Testis (tissue), 3 donors: ENCODE data around the gene ERLEC1. TPM values are rescaled to one million over a fixed set of nuclear protein-coding genes. Genes with fewer than 3 reads are reported as not detected.

Source experiments
- DNase-seq: peaks from one replicate; pipeline ENCODE4 v3.0.0-alpha.2; 2019
- H3K27ac ChIP-seq, 2 donors: fragments of 200-600 bp; sonication (generic); one replicate each; pipeline ENCODE4 v1.5.1; 2019
- H3K27me3 ChIP-seq: fragments of 200-600 bp; sonication (generic); one replicate; pipeline ENCODE4 v1.5.1; 2019
- H3K36me3 ChIP-seq: fragments of 200-600 bp; sonication (generic); one replicate; pipeline ENCODE4 v1.5.1; 2017; ENCODE audit warnings: low read depth; ENCODE audit errors: missing control alignments
- H3K4me1 ChIP-seq: fragments of 200-600 bp; sonication (generic); one replicate; pipeline ENCODE4 v1.5.1; 2019
- H3K4me3 ChIP-seq, 2 donors: fragments of 200-600 bp; sonication (generic); one replicate each; pipeline ENCODE4 v1.5.1; 2017 to 2019
- H3K9me3 ChIP-seq: fragments of 200-600 bp; sonication (generic); one replicate; pipeline ENCODE4 v1.5.1; 2017
- POLR2A ChIP-seq: fragments of 450-650 bp; IDR thresholded peaks from one replicate; pipeline ENCODE4 v1.6.1; 2017; ENCODE audit warnings: antibody characterized with exemption, mild to moderate bottlenecking, moderate library complexity
- WGBS, 2 donors: methylation state at CpG; one replicate each; pipeline ENCODE4 v1.1.5; 2018; 5-methylcytosine and 5-hydroxymethylcytosine counted together
- intact Hi-C: fragments of 100-400 bp; cut with DNase I; formaldehyde crosslinking; loops from one replicate; pipeline ENCODE4 v1.15.1; 2023; ENCODE audit warnings: low total_unique reads
- polyA plus RNA-seq: library from polyadenylated mRNA; stranded (reverse); fragments of 350-450 nt; fragmentation: Illumina TruSeq; extraction: RNeasy Lipid Tissue Mini Kit (QIAGEN cat#74804); gene quantifications from one replicate; pipeline ENCODE4 v1.2.3, GENCODE V29; 2014; ENCODE audit warnings: low read depth, low replicate concordance; ENCODE audit not compliant: insufficient read depth
- total RNA-seq, 2 donors: library from RNA; depleted of rRNA; stranded (reverse); fragments of >200 nt; gene quantifications; one replicate each; pipeline ENCODE4 v1.2.3, GENCODE V29; 2016
- TF ChIP-seq, protein P1 (sequence below), 3 experiments: fragments of 450-650 bp in 2 of 3; fragments of 200-600 bp in 1 of 3; sonication (generic) in 1 of 3; IDR thresholded peaks; one replicate each; pipeline ENCODE4 v1.5.1; 2016 to 2019; ENCODE audit warnings: antibody characterized with exemption in 3 of 3, mild to moderate bottlenecking in 2 of 3, moderate library complexity in 1 of 3

Gene ERLEC1
- total and polyA plus RNA-seq, 3 donors from 2014 or later = 86.3 to 123 (median 91.5) TPM

- 32 to 34% methylated on average over 11 of the region's 11 CpGs for WGBS, 2 donors
- H3K36me3 ChIP-seq = no peaks in the 10 kb centered on the region
- H3K9me3 ChIP-seq = no peaks in the 10 kb centered on the region
- TF ChIP-seq, protein P1, sequence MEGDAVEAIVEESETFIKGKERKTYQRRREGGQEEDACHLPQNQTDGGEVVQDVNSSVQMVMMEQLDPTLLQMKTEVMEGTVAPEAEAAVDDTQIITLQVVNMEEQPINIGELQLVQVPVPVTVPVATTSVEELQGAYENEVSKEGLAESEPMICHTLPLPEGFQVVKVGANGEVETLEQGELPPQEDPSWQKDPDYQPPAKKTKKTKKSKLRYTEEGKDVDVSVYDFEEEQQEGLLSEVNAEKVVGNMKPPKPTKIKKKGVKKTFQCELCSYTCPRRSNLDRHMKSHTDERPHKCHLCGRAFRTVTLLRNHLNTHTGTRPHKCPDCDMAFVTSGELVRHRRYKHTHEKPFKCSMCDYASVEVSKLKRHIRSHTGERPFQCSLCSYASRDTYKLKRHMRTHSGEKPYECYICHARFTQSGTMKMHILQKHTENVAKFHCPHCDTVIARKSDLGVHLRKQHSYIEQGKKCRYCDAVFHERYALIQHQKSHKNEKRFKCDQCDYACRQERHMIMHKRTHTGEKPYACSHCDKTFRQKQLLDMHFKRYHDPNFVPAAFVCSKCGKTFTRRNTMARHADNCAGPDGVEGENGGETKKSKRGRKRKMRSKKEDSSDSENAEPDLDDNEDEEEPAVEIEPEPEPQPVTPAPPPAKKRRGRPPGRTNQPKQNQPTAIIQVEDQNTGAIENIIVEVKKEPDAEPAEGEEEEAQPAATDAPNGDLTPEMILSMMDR (IDR thresholded peaks at IDR 0.05) = no peak
- no peak for TF ChIP-seq POLR2A
- intact Hi-C loops = no loop called here
- H3K4me1 ChIP-seq = peaks cover 26% of the 10 kb centered on the region
- peak overlapping the region; percentile 81 to 94 for H3K4me3 ChIP-seq
- peak overlapping the region in 1 of 2 donors; percentile 82 for H3K27ac ChIP-seq
- H3K27me3 ChIP-seq = no peaks in the 10 kb centered on the region
- DNase-seq = no peak
These were observed 1.5 kb upstream of the ERLEC1 start for GRCh38 chr2:53785366-53785765.

- Histone ChIP-seq H3K4me3 (peak overlapping the region; percentile 81 to 94), H3K27ac (peak overlapping the region; percentile 82 to 86), H3K4me1 (peaks cover 26% of the 10 kb centered on the region), H3K36me3 (no peaks in the 10 kb centered on the region), H3K27me3 (no peaks in the 10 kb centered on the region), H3K9me3 (no peaks in the 10 kb centered on the region)
- DNase-seq = peak; percentile 49
- no peak for TF ChIP-seq POLR2A
- TF ChIP-seq, protein P1 (IDR thresholded peaks at IDR 0.05) = no peak
- intact Hi-C loops = no loop called here
- 0 to 1% methylated on average over 18 of the region's 18 CpGs for WGBS, 2 donors
These were observed 516 bp upstream of the ERLEC1 start for GRCh38 chr2:53786352-53786704.

DNA sequence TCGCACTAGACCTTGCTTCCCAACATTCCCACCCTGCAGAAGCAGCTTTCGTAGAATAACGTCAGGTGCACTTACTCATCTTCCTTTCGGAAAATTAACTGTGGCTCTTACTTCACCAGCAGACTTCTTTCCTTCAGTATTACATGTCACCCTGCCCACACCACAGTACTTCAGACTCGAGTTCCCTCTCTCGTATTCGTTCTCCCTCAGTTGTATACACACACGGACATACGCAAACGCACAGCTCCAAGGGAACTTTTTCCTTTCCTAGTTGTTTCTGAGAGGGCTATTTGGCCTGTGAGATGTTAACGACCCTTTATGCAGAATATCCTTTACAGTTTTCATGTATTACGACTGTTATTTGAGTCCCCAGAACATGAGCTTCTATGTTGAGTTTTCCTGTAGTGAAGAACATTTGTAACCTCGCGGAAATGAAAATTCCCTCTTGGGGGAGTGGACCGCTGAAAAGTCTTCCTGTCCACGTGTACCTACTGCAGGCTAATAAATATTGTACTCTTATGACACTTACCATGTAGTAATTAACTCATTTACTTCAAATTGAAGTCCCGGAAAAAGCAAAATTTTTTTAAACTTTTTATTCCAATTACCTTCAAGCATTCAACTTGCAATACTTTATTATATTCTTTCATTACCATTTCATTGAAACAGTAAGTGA is 908 bp downstream of the ERLEC1 start:
- peak overlapping the region; percentile 81 to 94 for H3K4me3 ChIP-seq
- H3K36me3 ChIP-seq = no peaks in the 10 kb centered on the region
- H3K27me3 ChIP-seq = no peaks in the 10 kb centered on the region
- H3K27ac ChIP-seq = peak overlapping the region; percentile 82 to 86
- intact Hi-C loops = no loop called here
- peaks cover 26% of the 10 kb centered on the region for H3K4me1 ChIP-seq
- no peaks in the 10 kb centered on the region for H3K9me3 ChIP-seq
- 1 to 2% methylated on average over 17 of the region's 17 CpGs for WGBS, 2 donors
- TF ChIP-seq, protein P1 (IDR thresholded peaks at IDR 0.05) = no peak
- TF ChIP-seq POLR2A = no peak
- no peak for DNase-seq

- Histone ChIP-seq H3K9me3 (no peaks in the 10 kb centered on the region), H3K27me3 (no peaks in the 10 kb centered on the region), H3K4me1 (peaks cover 2% of the 10 kb centered on the region), H3K36me3 (no peaks in the 10 kb centered on the region), H3K27ac (no peak overlapping the region), H3K4me3 (no peak overlapping the region)
- 91% methylated on average over 3 of the region's 3 CpGs for WGBS, 2 donors
- intact Hi-C loops = no loop called here
- DNase-seq = no peak
- TF ChIP-seq, protein P1 (IDR thresholded peaks at IDR 0.05) = no peak
- no peak for TF ChIP-seq POLR2A
These were observed 6.4 kb downstream of the ERLEC1 start for GRCh38 chr2:53793261-53793660.

DNA sequence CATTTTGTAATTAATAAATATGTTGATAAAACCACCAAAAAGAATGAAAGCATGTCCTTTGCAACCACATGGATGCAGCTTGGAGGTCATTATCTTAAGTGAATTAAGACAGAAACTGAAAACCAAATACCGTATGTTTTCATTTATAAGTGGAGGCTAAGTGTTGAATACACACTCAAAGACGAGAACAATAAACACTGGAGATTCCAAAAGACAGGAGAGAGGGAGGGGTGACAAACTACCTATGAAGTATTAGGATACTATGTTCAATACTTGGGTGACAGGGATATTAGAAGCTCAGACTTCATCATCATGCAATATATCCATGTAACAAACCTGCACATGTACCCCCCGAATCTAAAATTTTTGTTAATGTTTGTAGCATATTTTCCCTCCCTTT is 7.0 kb downstream of the ERLEC1 start:
- WGBS, 2 donors = 89 to 90% methylated on average over 3 of the region's 3 CpGs
- Histone ChIP-seq H3K9me3 (no peaks in the 10 kb centered on the region), H3K27me3 (no peaks in the 10 kb centered on the region), H3K27ac (no peak overlapping the region), H3K36me3 (no peaks in the 10 kb centered on the region), H3K4me1 (no peaks in the 10 kb centered on the region), H3K4me3 (no peak overlapping the region)
- TF ChIP-seq, protein P1 (IDR thresholded peaks at IDR 0.05) = no peak
- TF ChIP-seq POLR2A = no peak
- intact Hi-C loops = no loop called here
- DNase-seq = no peak
